GM23338 (cell line): ENCODE results near the gene ZNF783. TPM values are rescaled to one million over a fixed set of nuclear protein-coding genes. Genes with fewer than 3 reads are reported as not detected.

Experiments
- ATAC-seq: fragments of 200-7000 bp; cut with Tn5 transposase; 3 replicates; pipeline ENCODE4 v1.9.1; 2020
- DNase-seq: peaks from one replicate; pipeline ENCODE4 v3.0.0-alpha.2; 2015; ENCODE audit warnings: low spot score
- H2AFZ ChIP-seq: fragments of 200-600 bp; sonication (generic); 2 replicates; pipeline ENCODE4 v1.8.0; 2016; ENCODE audit warnings: antibody characterized with exemption, mild to moderate bottlenecking, moderate library complexity
- H3F3A ChIP-seq: fragments of 200-600 bp; sonication (generic); replicated peaks from 2 replicates; pipeline ENCODE4 v1.8.0; 2017; ENCODE audit warnings: antibody characterized with exemption, mixed run types, low read depth
- H3K27ac ChIP-seq: fragments of 200-600 bp; sonication (generic); 2 replicates; pipeline ENCODE4 v1.6.1; 2016; ENCODE audit warnings: low read depth
- H3K27me3 ChIP-seq: fragments of 200-600 bp; sonication (generic); 2 replicates; pipeline ENCODE4 v1.8.0; 2016; ENCODE audit warnings: mild to moderate bottlenecking, mixed run types, moderate library complexity; ENCODE audit not compliant: insufficient read depth
- H3K36me3 ChIP-seq: fragments of 200-600 bp; sonication (generic); 2 replicates; pipeline ENCODE4 v1.8.0; 2016; ENCODE audit warnings: mild to moderate bottlenecking; ENCODE audit not compliant: insufficient read depth
- H3K4me1 ChIP-seq: fragments of 200-600 bp; sonication (generic); 2 replicates; pipeline ENCODE4 v1.8.0; 2016; ENCODE audit warnings: mild to moderate bottlenecking, moderate library complexity; ENCODE audit not compliant: insufficient read depth
- H3K4me2 ChIP-seq: fragments of 200-600 bp; sonication (generic); 2 replicates; pipeline ENCODE4 v1.7.1; 2017; ENCODE audit warnings: mixed run types
- H3K4me3 ChIP-seq: fragments of 200-600 bp; sonication (generic); 2 replicates; pipeline ENCODE4 v1.6.1; 2016; ENCODE audit warnings: mixed run types
- H3K79me2 ChIP-seq: fragments of 200-600 bp; sonication (generic); replicated peaks from 2 replicates; pipeline ENCODE4 v1.8.0; 2017; ENCODE audit warnings: mild to moderate bottlenecking; ENCODE audit not compliant: insufficient read depth
- H3K9me2 ChIP-seq: fragments of 200-600 bp; sonication (generic); 2 replicates; pipeline ENCODE4 v1.8.0; 2017; ENCODE audit not compliant: insufficient read depth
- H4K20me1 ChIP-seq: fragments of 200-600 bp; sonication (generic); replicated peaks from 2 replicates; pipeline ENCODE4 v1.8.0; 2017; ENCODE audit warnings: mild to moderate bottlenecking; ENCODE audit not compliant: insufficient read depth
- H3K27ac Mint-ChIP-seq: 2 replicates; pipeline ENCODE4 v1.8.0; 2020; ENCODE audit warnings: inconsistent platforms, mild to moderate bottlenecking, moderate library complexity, mixed read lengths
- H3K27me3 Mint-ChIP-seq: 3 replicates; pipeline ENCODE4 v1.8.0; 2022; ENCODE audit warnings: low read depth, mild to moderate bottlenecking, moderate library complexity, mixed read lengths, inconsistent platforms; ENCODE audit not compliant: insufficient read depth, poor library complexity
- H3K36me3 Mint-ChIP-seq: 3 replicates; pipeline ENCODE4 v1.8.0; 2021; ENCODE audit warnings: low read depth, mild to moderate bottlenecking, inconsistent platforms, moderate library complexity, mixed read lengths
- H3K4me1 Mint-ChIP-seq: 3 replicates; pipeline ENCODE4 v1.8.0; 2020; ENCODE audit warnings: mild to moderate bottlenecking, inconsistent platforms, mixed read lengths
- H3K4me3 Mint-ChIP-seq: 3 replicates; pipeline ENCODE4 v1.8.0; 2021; ENCODE audit warnings: moderate library complexity, mild to moderate bottlenecking, inconsistent platforms, mixed read lengths
- H3K9me3 Mint-ChIP-seq: 3 replicates; pipeline ENCODE4 v1.8.0; 2020; ENCODE audit warnings: moderate library complexity, mild to moderate bottlenecking, inconsistent platforms, mixed read lengths
- EZH2 ChIP-seq: fragments of 200-600 bp; sonication (generic); IDR thresholded peaks from one replicate; pipeline ENCODE4 v1.8.0; 2017; ENCODE audit warnings: antibody characterized with exemption, mild to moderate bottlenecking, low read depth; ENCODE audit not compliant: unreplicated experiment
- EZH2phosphoT487 ChIP-seq: fragments of 200-600 bp; sonication (generic); IDR thresholded peaks from one replicate; pipeline ENCODE4 v1.8.1; 2018; ENCODE audit warnings: antibody characterized with exemption; ENCODE audit not compliant: unreplicated experiment
- JUNB ChIP-seq: IDR thresholded peaks from one replicate; pipeline ENCODE4 v1.6.1; 2016; ENCODE audit warnings: antibody characterized with exemption; ENCODE audit not compliant: unreplicated experiment
- NANOG ChIP-seq: IDR thresholded peaks from 2 replicates; pipeline ENCODE4 v1.6.1; 2016; ENCODE audit warnings: antibody characterized with exemption, borderline replicate concordance
- POLR2AphosphoS5 ChIP-seq: IDR thresholded peaks from 2 replicates; pipeline ENCODE4 v1.6.1; 2016; ENCODE audit warnings: antibody characterized with exemption, low read depth
- ZNF114 ChIP-seq: fragments of 250-450 bp; sonication (Bioruptor Pico); IDR thresholded peaks from 2 replicates; pipeline ENCODE4 v1.5.0; 2020; ENCODE audit warnings: mild to moderate bottlenecking, moderate library complexity
- polyA plus RNA-seq: library from polyadenylated mRNA; unstranded; fragments of >200 nt; fragmentation: Nextera tagmentation; extraction: Ambion mirVana; gene quantifications from 2 replicates; pipeline ENCODE4 v1.2.1, GENCODE V29; 2016
- total RNA-seq: library from RNA; depleted of rRNA; stranded (reverse); fragments of >200 nt; shearing (Covaris generic); gene quantifications from 2 replicates; pipeline ENCODE4 v1.2.3, GENCODE V29; 2014
- TF ChIP-seq, protein P1 (sequence below): fragments of 250-450 bp; sonication (Bioruptor Pico); IDR thresholded peaks from 2 replicates; pipeline ENCODE4 v1.5.0; 2020; ENCODE audit warnings: mild to moderate bottlenecking, moderate library complexity
- TF ChIP-seq, protein P2 (sequence below): IDR thresholded peaks from one replicate; pipeline ENCODE4 v1.6.1; 2018; ENCODE audit warnings: antibody characterized with exemption; ENCODE audit not compliant: unreplicated experiment

Gene ZNF783
- total and polyA plus RNA-seq, 2 experiments from 2014 or later: 2.1 to 9.0 TPM

DNA sequence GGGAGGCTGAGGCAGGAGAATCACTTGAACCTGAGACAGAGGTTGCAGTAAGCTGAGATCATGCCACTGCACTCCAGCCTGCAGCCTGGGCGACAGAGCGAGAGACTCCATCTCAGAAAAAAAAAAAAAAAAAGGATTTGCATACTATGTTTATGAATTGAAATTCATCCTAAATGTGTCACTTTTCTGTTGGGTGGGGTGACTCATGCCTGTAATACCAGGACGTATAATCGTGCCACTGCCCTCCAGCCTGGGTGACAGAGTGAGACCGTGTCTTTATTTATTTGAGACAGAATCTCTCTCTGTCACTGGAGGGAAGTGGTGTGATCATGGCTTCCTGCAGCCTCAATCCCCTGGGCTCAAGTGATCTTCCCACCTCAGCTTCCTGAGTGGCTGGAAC lies 16.8 kb upstream of the ZNF783 start (continued):
- TF ChIP-seq, protein P1, sequence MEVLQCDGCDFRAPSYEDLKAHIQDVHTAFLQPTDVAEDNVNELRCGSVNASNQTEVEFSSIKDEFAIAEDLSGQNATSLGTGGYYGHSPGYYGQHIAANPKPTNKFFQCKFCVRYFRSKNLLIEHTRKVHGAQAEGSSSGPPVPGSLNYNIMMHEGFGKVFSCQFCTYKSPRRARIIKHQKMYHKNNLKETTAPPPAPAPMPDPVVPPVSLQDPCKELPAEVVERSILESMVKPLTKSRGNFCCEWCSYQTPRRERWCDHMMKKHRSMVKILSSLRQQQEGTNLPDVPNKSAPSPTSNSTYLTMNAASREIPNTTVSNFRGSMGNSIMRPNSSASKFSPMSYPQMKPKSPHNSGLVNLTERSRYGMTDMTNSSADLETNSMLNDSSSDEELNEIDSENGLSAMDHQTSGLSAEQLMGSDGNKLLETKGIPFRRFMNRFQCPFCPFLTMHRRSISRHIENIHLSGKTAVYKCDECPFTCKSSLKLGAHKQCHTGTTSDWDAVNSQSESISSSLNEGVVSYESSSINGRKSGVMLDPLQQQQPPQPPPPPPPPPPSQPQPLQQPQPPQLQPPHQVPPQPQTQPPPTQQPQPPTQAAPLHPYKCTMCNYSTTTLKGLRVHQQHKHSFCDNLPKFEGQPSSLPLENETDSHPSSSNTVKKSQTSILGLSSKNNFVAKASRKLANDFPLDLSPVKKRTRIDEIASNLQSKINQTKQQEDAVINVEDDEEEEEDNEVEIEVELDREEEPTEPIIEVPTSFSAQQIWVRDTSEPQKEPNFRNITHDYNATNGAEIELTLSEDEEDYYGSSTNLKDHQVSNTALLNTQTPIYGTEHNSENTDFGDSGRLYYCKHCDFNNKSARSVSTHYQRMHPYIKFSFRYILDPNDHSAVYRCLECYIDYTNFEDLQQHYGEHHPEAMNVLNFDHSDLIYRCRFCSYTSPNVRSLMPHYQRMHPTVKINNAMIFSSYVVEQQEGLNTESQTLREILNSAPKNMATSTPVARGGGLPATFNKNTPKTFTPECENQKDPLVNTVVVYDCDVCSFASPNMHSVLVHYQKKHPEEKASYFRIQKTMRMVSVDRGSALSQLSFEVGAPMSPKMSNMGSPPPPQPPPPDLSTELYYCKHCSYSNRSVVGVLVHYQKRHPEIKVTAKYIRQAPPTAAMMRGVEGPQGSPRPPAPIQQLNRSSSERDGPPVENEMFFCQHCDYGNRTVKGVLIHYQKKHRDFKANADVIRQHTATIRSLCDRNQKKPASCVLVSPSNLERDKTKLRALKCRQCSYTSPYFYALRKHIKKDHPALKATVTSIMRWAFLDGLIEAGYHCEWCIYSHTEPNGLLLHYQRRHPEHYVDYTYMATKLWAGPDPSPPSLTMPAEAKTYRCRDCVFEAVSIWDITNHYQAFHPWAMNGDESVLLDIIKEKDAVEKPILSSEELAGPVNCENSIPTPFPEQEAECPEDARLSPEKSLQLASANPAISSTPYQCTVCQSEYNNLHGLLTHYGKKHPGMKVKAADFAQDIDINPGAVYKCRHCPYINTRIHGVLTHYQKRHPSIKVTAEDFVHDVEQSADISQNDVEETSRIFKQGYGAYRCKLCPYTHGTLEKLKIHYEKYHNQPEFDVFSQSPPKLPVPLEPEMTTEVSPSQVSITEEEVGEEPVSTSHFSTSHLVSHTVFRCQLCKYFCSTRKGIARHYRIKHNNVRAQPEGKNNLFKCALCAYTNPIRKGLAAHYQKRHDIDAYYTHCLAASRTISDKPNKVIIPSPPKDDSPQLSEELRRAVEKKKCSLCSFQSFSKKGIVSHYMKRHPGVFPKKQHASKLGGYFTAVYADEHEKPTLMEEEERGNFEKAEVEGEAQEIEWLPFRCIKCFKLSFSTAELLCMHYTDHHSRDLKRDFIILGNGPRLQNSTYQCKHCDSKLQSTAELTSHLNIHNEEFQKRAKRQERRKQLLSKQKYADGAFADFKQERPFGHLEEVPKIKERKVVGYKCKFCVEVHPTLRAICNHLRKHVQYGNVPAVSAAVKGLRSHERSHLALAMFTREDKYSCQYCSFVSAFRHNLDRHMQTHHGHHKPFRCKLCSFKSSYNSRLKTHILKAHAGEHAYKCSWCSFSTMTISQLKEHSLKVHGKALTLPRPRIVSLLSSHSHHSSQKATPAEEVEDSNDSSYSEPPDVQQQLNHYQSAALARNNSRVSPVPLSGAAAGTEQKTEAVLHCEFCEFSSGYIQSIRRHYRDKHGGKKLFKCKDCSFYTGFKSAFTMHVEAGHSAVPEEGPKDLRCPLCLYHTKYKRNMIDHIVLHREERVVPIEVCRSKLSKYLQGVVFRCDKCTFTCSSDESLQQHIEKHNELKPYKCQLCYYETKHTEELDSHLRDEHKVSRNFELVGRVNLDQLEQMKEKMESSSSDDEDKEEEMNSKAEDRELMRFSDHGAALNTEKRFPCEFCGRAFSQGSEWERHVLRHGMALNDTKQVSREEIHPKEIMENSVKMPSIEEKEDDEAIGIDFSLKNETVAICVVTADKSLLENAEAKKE: no peak
- no peak for TF ChIP-seq ZNF114 (CRISPR knock-in tag)
- no peak for TF ChIP-seq EZH2phosphoT487

DNA sequence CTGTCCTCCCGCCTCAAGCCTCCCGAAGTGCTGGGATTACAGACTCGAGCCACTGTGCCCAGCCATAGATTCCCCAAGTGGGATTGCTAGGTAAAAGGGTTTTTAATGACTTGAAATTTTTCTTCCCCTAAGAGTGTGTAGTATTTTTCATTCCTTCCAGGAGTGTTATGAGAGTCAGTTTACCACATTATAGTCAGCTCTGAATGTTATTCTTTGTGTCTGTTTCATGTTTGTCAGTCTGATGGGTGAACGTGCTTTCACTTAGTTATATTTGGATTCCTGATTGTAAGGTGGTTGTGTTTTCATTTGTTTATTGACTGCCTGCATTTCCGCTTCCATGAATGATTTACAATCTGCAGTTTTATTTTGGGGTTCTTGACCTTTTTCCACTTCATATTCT lies 16.3 kb upstream of the ZNF783 start:
- Histone ChIP-seq H3K4me1 (0 out of 2 replicates have a peak, but pooled peaks cover 3% of the 10 kb centered on the region), H3K79me2 (peaks cover 85% of the 10 kb centered on the region), H3K4me3 (no peak overlapping the region), H3F3A (no peaks in the 10 kb centered on the region), H4K20me1 (peaks cover 25% of the 10 kb centered on the region), H2AFZ (no peak overlapping the region), H3K36me3 (0 out of 2 replicates have a peak, but pooled peaks cover 1% of the 10 kb centered on the region), H3K4me2 (no peak overlapping the region), H3K9me2 (no peaks in the 10 kb centered on the region), H3K27me3 (no peaks in the 10 kb centered on the region), H3K27ac (no peak overlapping the region)
- DNase-seq (no peak), ATAC-seq (no peak)
- Mint-ChIP-seq H3K27ac (no peak overlapping the region), H3K36me3 (peaks cover 20% of the 10 kb centered on the region), H3K4me1 (peaks cover under 1% of the 10 kb centered on the region; the same call in 1 of the 3 replicates), H3K9me3 (peaks cover 7% of the 10 kb centered on the region; the same call in 2 of the 3 replicates), H3K4me3 (no peak overlapping the region), H3K27me3 (no peaks in the 10 kb centered on the region)
- TF ChIP-seq ZNF114 (CRISPR knock-in tag): no peak
- no peak for TF ChIP-seq POLR2AphosphoS5
- no peak for TF ChIP-seq JUNB
- TF ChIP-seq, protein P2, sequence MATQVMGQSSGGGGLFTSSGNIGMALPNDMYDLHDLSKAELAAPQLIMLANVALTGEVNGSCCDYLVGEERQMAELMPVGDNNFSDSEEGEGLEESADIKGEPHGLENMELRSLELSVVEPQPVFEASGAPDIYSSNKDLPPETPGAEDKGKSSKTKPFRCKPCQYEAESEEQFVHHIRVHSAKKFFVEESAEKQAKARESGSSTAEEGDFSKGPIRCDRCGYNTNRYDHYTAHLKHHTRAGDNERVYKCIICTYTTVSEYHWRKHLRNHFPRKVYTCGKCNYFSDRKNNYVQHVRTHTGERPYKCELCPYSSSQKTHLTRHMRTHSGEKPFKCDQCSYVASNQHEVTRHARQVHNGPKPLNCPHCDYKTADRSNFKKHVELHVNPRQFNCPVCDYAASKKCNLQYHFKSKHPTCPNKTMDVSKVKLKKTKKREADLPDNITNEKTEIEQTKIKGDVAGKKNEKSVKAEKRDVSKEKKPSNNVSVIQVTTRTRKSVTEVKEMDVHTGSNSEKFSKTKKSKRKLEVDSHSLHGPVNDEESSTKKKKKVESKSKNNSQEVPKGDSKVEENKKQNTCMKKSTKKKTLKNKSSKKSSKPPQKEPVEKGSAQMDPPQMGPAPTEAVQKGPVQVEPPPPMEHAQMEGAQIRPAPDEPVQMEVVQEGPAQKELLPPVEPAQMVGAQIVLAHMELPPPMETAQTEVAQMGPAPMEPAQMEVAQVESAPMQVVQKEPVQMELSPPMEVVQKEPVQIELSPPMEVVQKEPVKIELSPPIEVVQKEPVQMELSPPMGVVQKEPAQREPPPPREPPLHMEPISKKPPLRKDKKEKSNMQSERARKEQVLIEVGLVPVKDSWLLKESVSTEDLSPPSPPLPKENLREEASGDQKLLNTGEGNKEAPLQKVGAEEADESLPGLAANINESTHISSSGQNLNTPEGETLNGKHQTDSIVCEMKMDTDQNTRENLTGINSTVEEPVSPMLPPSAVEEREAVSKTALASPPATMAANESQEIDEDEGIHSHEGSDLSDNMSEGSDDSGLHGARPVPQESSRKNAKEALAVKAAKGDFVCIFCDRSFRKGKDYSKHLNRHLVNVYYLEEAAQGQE: no peak
- TF ChIP-seq EZH2: no peak
- no peak for TF ChIP-seq NANOG
- TF ChIP-seq EZH2phosphoT487: no peak
